ENCODE results near the gene AFAP1.

The AFAP1 gene

DNA sequence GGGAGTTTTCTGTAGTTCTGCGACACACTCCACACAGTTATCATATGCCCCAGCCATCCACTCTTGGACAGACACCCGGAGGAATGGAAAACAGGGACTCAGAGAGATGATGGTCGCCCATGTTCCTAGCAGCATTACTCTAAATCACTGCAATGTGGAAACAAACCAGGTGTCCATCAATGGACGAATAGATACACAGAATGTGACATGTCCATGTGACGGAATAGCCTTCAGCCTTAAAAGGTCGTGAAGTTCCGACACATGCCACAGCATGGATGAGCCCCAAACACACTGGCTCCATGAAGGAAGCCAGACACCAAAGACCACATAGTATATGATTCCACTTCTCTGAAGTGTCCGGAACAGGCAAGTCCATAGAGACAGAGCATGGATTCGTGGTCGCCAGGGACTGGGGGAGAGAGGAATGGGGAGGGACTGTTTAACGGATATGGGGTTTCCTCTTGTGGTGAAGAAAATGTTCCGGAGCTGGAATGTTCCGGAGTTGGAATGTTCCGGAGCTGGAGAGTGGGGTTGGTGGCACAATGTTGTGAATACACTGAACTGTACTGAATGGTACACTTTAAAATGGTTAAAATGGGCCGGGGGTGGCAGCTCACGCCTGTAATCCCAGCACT, 28.7 kb upstream of the AFAP1 start:
- Histone ChIP-seq H3K4me1 (ENCODE audit: control insufficient read depth, insufficient read depth, low read length, poor library complexity, severe bottlenecking) (peaks cover 40% of the 10 kb centered on the region), H3K9me3 (ENCODE audit: control insufficient read depth, low read length) (no peaks in the 10 kb centered on the region), H3K4me3 (ENCODE audit: insufficient read depth, low read depth, low read length, poor library complexity, severe bottlenecking) (no peak overlapping the region), H3K27me3 (replicated peaks; ENCODE audit: control insufficient read depth, insufficient read depth, low read length, poor library complexity, severe bottlenecking) (no peaks in the 10 kb centered on the region), H3K27ac (ENCODE audit: insufficient read depth, low read length, poor library complexity, severe bottlenecking) (no peak overlapping the region), H3K36me3 (ENCODE audit: control insufficient read depth, insufficient read depth, low read length) (no peaks in the 10 kb centered on the region)
- DNase-seq, result no peak

DNA sequence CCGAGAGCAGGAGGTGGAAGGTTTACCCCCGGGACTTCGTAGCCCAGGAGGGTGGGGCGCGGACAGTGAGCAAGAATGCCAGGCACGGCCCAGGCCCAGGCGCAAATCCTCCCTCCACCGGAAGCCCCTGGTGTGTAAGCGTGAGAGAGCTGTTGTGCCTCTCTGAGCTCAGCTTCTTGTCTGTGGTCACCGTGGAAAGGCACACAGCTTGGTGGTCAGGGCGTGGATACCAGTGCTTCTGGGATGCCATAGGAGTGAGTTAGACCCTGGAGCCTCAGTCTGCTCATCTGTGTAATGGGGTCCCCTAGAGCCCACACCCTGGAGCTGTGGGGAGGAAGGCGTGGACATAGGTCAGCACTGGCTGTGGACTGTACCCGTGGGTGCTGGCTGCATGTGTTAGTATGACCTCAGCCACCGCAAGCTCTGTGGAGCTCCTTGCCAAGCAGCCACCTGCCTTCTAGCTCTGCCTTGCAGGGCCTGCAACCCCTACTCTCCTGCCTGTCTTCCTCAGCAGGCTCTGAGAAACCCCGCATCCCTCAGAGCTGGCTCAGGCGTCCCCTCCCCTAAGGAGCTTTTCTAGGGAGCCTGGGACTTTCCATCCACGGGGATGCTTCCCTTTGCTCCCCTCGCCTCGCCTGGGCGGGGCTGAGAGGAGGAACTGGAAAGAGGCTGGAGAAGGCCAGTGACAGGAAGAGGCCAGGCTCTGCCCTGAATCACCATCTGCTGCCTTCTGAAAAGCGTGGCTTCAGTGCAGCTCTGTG, 28.0 kb upstream of the AFAP1 start:
- H3K36me3 ChIP-seq (ENCODE audit: control insufficient read depth, insufficient read depth, low read length), result no peaks in the 10 kb centered on the region
- DNase-seq, result no peak
- no peaks in the 10 kb centered on the region for H3K27me3 ChIP-seq (replicated peaks; ENCODE audit: control insufficient read depth, insufficient read depth, low read length, poor library complexity, severe bottlenecking)
- H3K4me1 ChIP-seq (ENCODE audit: control insufficient read depth, insufficient read depth, low read length, poor library complexity, severe bottlenecking), result peaks cover 40% of the 10 kb centered on the region
- no peak overlapping the region for H3K27ac ChIP-seq (ENCODE audit: insufficient read depth, low read length, poor library complexity, severe bottlenecking)
- no peak overlapping the region for H3K4me3 ChIP-seq (ENCODE audit: insufficient read depth, low read depth, low read length, poor library complexity, severe bottlenecking)
- no peaks in the 10 kb centered on the region for H3K9me3 ChIP-seq (ENCODE audit: control insufficient read depth, low read length)

DNA sequence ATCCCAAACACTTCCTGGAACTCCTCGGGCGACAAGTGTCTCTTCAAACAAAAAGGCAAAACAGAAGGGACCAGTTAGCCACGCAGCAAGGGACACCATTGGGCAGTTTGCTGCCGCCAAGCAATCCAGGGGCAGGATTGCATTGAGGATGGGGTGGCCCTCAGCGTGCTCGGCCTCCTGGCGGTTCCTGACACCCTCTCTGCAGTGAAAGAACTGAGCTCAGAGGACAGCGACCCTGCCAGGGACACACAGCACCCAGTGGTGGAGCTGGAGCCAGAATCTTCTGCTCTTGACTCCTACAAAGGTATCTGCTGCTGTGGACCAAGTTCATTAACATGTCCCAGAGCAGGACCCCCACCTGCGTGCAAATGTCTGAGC, 27.4 kb upstream of the AFAP1 start:
- DNase-seq, result no peak
- Histone ChIP-seq H3K27me3 (replicated peaks; ENCODE audit: control insufficient read depth, insufficient read depth, low read length, poor library complexity, severe bottlenecking) (no peaks in the 10 kb centered on the region), H3K4me1 (ENCODE audit: control insufficient read depth, insufficient read depth, low read length, poor library complexity, severe bottlenecking) (peaks cover 40% of the 10 kb centered on the region), H3K36me3 (ENCODE audit: control insufficient read depth, insufficient read depth, low read length) (no peaks in the 10 kb centered on the region), H3K4me3 (ENCODE audit: insufficient read depth, low read depth, low read length, poor library complexity, severe bottlenecking) (no peak overlapping the region), H3K9me3 (ENCODE audit: control insufficient read depth, low read length) (no peaks in the 10 kb centered on the region), H3K27ac (ENCODE audit: insufficient read depth, low read length, poor library complexity, severe bottlenecking) (no peak overlapping the region)

DNA sequence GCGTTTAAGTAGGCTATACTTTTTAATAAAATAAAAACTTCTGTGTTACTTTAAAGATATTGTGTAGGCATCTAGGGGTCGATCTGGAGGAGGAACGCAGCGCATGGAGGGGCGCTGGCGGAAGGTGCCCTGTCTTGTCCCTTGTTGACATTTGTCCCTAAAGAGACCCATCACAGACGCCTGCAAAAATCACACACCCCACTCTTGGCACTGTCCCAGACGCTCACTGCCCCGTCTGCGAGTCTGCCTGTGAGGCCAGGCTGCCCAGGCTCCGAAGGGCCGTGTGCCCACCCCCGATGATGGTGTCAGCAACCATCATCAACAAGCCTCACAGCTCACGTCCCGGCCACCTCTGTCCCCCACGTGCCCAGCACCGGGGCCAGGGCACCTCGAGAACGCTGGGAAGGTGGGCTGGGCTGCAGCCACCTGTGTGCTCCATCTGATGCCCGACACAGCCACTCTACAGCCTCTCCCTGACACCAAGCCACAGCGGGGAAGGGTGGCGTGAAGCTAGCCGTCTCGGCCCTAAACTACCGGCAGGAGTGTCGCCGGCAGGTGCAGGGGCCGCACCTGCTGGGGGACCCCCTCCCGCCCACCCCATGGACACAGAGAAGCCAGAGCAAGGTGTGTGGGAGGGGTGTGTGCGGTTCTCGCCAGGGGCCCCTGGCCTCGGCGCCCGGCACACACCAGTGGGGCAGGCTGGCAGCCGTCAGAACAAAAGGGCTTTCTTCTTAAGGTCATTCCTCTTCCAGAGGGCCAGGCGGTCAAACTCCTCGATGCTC, 26.8 kb upstream of the AFAP1 start:
- Histone ChIP-seq H3K36me3 (ENCODE audit: control insufficient read depth, insufficient read depth, low read length) (no peaks in the 10 kb centered on the region), H3K27me3 (replicated peaks; ENCODE audit: control insufficient read depth, insufficient read depth, low read length, poor library complexity, severe bottlenecking) (no peaks in the 10 kb centered on the region), H3K4me1 (ENCODE audit: control insufficient read depth, insufficient read depth, low read length, poor library complexity, severe bottlenecking) (peaks cover 37% of the 10 kb centered on the region), H3K4me3 (ENCODE audit: insufficient read depth, low read depth, low read length, poor library complexity, severe bottlenecking) (no peak overlapping the region), H3K9me3 (ENCODE audit: control insufficient read depth, low read length) (no peaks in the 10 kb centered on the region), H3K27ac (ENCODE audit: insufficient read depth, low read length, poor library complexity, severe bottlenecking) (no peak overlapping the region)
- no peak for DNase-seq

DNA sequence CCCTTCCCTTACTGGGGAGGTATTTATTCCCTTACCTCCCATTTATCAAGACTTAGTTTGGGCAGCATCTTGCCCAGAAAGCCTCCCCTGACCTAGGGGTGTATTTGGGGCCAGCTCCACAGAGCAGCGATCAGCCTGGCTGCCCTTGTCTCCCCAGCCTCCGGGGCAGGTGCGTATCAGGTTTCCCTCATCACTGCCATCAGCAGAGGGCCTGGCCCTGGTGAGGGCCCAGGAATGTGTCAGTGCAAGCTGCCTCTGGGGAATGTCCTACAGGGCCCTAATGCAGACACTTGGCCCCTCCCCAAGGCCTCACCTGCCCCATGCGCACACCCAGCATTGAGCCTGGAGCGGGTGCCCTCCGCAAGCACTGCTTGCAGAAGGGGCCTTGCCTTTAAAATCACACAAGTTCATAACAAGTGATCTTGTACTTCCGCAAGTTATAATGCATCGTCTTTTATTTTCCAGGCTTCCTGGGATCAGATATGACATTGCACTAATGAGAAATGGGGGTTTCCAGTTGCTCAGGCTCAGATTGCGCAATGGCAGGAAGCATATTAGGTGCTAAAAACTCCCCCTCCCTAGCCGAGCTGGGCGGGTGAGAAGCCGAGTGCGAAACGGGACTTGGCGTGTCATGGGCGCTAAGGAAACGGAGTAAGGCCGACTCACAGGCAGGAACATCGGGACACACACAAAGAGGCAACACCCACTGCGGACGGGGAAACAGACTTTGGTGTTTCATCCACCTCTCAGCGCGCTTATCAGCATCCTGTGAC, 25.4 kb upstream of the AFAP1 start:
- DNase-seq, result peak; percentile 35 to 49 (median 39)
- no peaks in the 10 kb centered on the region for H3K27me3 ChIP-seq (replicated peaks; ENCODE audit: control insufficient read depth, insufficient read depth, low read length, poor library complexity, severe bottlenecking)
- no peak overlapping the region for H3K4me3 ChIP-seq (ENCODE audit: insufficient read depth, low read depth, low read length, poor library complexity, severe bottlenecking)
- H3K9me3 ChIP-seq (ENCODE audit: control insufficient read depth, low read length), result no peaks in the 10 kb centered on the region
- H3K4me1 ChIP-seq (ENCODE audit: control insufficient read depth, insufficient read depth, low read length, poor library complexity, severe bottlenecking), result peaks cover 31% of the 10 kb centered on the region
- peak overlapping the region; percentile 33 for H3K27ac ChIP-seq (ENCODE audit: insufficient read depth, low read length, poor library complexity, severe bottlenecking)
- H3K36me3 ChIP-seq (ENCODE audit: control insufficient read depth, insufficient read depth, low read length), result no peaks in the 10 kb centered on the region

DNA sequence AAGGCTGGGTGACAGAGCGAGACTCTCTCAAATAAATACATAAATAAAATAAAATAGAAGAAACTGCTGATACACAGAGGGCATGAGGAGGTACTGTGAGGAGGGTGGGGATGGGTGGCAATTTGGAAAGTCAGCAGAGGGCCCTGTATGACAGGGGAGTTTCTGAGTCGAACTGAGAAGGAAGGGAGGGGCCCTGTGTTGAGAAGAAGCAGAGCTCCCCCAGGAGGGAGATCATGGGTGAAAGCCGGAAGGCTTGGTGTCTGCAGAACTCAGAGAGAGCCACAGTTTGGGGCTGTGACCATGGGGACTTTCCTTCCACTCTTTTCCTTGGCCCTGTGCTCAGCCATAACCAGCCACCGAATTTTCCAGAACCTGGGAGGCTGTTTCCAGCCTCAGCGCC, 24.8 kb upstream of the AFAP1 start:
- Histone ChIP-seq H3K27me3 (replicated peaks; ENCODE audit: control insufficient read depth, insufficient read depth, low read length, poor library complexity, severe bottlenecking) (no peaks in the 10 kb centered on the region), H3K4me1 (ENCODE audit: control insufficient read depth, insufficient read depth, low read length, poor library complexity, severe bottlenecking) (peaks cover 25% of the 10 kb centered on the region), H3K27ac (ENCODE audit: insufficient read depth, low read length, poor library complexity, severe bottlenecking) (peak overlapping the region; percentile 33), H3K4me3 (ENCODE audit: insufficient read depth, low read depth, low read length, poor library complexity, severe bottlenecking) (no peak overlapping the region), H3K9me3 (ENCODE audit: control insufficient read depth, low read length) (no peaks in the 10 kb centered on the region), H3K36me3 (ENCODE audit: control insufficient read depth, insufficient read depth, low read length) (no peaks in the 10 kb centered on the region)
- DNase-seq, result peak in 2 of 3 donors; percentile 13 to 20

DNA sequence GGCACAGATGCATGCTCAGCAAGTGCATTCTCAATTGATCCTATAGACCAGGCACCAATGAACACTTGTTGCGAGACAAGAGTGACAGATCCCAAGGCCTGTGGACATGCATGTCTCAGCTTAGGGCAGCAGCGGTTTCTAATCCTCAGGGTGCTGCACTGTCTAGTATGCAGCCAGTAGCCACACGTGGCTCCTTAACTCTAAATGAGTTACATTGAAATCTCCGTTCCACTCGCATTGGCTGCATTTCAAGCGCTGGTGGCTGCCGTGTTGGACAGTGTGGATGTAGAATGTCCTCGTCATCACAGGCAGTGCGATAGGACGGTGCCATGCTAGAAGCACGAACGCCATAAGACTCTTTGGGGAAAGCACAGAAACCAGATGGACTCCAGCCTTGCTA, 24.0 kb upstream of the AFAP1 start:
- Histone ChIP-seq H3K4me3 (ENCODE audit: insufficient read depth, low read depth, low read length, poor library complexity, severe bottlenecking) (no peak overlapping the region), H3K27ac (ENCODE audit: insufficient read depth, low read length, poor library complexity, severe bottlenecking) (no peak overlapping the region), H3K36me3 (ENCODE audit: control insufficient read depth, insufficient read depth, low read length) (no peaks in the 10 kb centered on the region), H3K9me3 (ENCODE audit: control insufficient read depth, low read length) (no peaks in the 10 kb centered on the region), H3K4me1 (ENCODE audit: control insufficient read depth, insufficient read depth, low read length, poor library complexity, severe bottlenecking) (peaks cover 17% of the 10 kb centered on the region), H3K27me3 (replicated peaks; ENCODE audit: control insufficient read depth, insufficient read depth, low read length, poor library complexity, severe bottlenecking) (no peaks in the 10 kb centered on the region)
- no peak for DNase-seq

DNA sequence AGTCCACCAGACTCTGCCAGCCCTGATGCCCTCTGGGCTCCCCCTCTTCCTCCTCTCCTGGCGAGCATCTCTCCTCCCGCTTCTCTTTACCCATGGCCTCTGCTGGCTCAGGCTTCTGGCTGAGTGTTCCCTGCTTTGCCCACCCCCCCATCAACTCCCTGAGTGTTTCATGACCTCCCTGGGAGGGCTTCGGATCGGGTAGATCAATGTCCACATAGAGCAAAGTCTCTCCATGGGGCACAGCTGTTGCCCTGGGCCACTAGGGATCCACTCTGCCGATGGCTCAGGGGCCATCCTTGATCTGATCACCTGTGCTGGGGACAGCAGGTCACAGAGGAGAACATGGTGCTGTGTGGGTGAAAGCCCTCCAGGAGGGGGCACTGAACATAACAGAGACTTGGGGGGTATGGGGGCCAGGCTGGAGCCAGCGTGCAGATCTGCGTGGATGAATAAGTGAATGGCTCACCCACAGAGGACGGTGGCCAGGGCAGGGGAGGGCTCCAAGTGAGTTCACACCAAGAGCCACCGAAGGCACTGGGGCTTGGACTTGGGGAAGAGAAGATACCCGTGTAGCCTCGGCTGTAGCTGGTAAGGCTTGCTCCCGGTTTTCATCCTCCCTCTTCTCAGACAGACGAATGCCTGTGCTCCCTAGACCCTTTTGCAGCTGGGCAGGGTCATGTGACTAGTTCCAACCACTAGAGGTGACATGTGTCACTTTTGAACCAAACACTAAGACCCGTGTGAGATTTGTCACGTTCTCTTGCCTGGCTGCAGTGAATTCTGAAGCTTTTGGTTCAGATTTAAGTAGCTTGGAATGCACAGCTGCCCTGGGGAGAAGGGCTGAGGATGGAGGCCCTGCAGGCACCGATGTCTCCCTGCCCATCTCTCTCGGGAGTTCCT, 23.2 kb upstream of the AFAP1 start:
- no peaks in the 10 kb centered on the region for H3K9me3 ChIP-seq (ENCODE audit: control insufficient read depth, low read length)
- no peaks in the 10 kb centered on the region for H3K27me3 ChIP-seq (replicated peaks; ENCODE audit: control insufficient read depth, insufficient read depth, low read length, poor library complexity, severe bottlenecking)
- H3K4me1 ChIP-seq (ENCODE audit: control insufficient read depth, insufficient read depth, low read length, poor library complexity, severe bottlenecking), result peaks cover 15% of the 10 kb centered on the region

More for the DNA sequence above, 23.2 kb upstream of the AFAP1 start:
- no peak for DNase-seq
- Histone ChIP-seq H3K4me3 (ENCODE audit: insufficient read depth, low read depth, low read length, poor library complexity, severe bottlenecking) (no peak overlapping the region), H3K27ac (ENCODE audit: insufficient read depth, low read length, poor library complexity, severe bottlenecking) (no peak overlapping the region), H3K36me3 (ENCODE audit: control insufficient read depth, insufficient read depth, low read length) (no peaks in the 10 kb centered on the region)
